Inferior parietal cortex (tissue), 1 donor: ENCODE data around the gene ZFAND3.

Experiments used
- DNase-seq: peaks from one replicate; pipeline ENCODE4 v3.0.0-alpha.2; 2016; ENCODE audit errors: extremely low spot score

ZFAND3 gene

GRCh38 chr6:37819177-37819801 lies at the start of gene ZFAND3:
Gene ZFAND3, plus strand, starts transcription at chr6:37819727. Its CDS starts 219 bp downstream, at chr6:37819946.
- DNase-seq: peak; percentile 98

DNA sequence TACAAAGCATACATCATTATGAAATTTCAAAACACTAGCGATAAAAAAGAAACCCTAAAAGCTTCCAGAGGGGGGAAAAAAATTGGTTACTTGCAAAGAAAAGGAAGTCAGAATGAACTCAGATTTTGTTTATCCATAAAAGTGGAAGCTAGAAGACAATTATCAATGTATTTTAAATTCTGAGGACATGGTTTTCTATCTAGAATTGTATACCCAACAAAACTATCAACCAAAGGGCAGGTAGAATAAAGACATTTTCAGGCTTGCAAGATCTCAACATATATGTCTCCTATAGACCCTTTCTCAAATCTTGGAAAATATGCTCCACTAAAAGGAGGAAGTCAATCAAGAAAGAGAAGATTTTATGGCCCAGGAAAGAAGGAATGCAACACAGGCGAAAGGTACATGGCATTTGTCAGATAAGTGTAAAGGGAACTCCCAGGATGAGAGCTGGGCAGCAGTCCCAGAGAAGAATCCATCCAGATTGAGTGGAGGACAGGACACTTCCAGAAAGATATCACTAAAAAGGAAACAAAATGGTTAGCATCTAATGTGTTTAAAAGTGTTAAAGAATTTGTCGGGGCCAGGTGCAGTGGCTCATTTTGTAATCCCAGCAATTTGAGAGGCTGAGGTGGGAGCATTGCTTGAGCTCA lies 45.4 kb upstream of the ZFAND3 start:
- no peak for DNase-seq

DNA sequence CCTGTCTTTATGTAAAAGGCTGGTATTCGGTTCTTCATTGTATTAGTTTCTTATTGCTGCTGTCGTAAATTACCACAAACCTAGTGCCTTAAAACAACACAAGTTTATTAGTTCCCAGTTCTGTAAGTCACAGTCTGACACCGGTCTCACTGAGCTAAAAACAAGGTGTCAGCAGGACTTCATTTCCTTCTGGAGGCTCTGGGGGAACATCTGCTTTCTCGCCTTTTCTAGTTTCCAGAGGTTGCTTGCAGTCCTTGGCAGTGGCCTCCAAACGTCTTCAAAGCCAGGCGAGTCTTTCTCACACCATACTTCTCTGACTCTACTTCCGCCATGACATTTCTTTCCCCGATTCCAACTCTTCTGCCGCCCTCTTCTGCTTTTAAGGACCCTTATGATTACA lies 43.0 kb upstream of the ZFAND3 start:
- no peak for DNase-seq

DNA sequence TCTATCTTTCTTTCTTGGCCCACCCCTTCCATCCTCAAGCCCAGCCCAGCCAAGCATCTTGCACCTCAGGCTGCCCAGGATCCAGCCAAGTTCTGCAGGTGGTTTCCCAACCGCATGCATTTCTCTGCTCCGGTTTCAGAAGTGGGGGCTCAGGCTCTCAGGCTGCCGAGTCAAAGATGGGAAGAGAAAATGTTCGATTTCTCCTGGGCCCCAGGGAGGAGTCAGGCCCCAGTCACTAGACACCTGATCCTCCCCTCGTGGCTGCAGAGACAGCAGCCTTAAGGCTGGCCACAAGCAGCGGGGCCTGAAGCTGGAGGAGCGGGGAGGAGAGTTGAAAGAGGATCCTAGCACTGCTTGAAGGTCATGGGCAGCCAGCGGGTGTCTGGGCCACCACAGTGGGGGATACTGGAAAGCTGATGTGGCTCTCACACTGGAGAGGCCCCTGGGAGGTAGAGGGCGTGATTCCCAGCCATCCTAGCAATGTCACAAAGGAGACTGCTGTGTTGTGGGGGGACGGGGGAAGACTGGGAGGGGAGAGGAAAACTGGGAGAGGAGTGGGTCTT lies 42.2 kb upstream of the ZFAND3 start:
- no peak for DNase-seq

- no peak for DNase-seq
Observed at GRCh38 chr6:37779111-37779800, 40.3 kb upstream of the ZFAND3 start.

- DNase-seq: no peak
Observed at GRCh38 chr6:37779902-37780628, 39.5 kb upstream of the ZFAND3 start.

- no peak for DNase-seq
Observed at GRCh38 chr6:37781788-37782187, 37.7 kb upstream of the ZFAND3 start.

DNA sequence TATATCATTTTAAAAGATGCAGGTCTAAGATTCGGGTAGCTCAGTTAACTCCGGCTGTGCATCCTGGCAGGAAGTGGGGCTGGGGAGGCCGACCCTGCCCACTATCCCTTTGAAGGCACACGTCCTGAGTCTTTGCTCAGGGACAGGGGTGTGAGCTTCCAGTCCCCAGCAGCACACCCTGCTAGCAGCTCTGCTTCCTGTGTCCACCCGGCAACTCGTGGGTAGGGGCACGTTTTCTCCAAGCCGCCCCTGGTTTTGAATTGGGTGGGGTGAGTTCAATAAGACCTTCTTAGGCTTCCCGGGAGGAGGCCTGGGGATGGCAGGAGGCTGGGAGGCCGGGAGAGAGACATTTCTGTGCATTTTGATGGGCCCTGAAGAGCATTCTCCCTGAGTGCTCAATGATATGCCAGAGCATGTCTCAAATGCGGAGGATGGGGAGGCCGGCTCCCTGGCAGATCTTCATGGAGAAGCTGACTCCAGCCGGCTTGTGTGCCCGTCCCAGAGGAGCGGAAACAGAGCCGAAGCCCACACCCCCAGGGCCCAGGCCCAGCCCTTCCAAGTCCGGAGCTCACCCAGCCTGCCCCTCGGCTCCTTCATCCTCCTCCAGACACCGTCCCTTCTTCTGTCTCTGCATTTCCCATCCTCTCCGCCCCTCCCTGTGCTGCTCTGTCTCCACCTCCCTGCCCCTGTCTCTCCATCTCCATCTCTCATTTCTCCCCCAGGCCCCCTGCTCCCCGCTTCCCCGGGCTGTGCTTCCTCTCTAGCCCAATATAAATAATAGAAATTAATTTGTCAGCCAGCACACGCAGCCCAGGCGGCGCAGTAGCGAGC lies 36.3 kb upstream of the ZFAND3 start:
- peak; percentile 25 for DNase-seq

GRCh38 chr6:37783856-37784584 lies 35.5 kb upstream of the ZFAND3 start:
- peak; percentile 34 for DNase-seq

GRCh38 chr6:37784585-37784967 lies 35.0 kb upstream of the ZFAND3 start:
- no peak for DNase-seq

DNA sequence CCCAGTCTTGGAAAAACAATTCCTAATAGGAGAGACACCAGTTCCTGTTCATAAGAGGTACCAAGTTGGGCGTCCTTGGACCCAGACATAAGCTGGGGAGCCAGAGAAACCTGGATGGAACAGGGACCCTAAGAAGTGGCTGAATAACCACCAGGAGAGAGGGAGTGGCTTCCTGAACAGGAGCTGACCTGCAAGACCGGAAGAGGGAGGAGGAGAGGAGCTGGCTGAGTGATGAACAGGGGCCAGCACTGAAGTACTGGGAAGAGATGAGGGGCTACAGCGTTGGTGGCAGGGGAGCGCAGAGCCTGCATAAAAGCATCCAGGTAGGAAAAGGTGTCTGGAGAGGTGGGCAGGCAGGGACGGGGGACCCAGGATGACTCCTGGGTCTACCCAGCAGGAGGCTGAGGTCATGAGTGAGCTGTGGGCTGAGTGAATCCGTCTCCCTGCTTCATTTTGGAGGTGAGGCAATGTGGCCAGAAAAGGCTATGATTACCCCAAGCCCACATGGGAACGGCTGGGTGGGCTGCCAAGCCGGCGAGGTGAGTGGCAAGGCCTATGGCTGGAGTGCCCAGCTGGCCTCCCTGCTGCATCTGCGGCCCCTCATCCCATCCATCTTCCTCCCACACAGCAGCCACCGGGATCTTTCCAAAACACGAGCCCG lies 34.4 kb upstream of the ZFAND3 start:
- DNase-seq: no peak

DNA sequence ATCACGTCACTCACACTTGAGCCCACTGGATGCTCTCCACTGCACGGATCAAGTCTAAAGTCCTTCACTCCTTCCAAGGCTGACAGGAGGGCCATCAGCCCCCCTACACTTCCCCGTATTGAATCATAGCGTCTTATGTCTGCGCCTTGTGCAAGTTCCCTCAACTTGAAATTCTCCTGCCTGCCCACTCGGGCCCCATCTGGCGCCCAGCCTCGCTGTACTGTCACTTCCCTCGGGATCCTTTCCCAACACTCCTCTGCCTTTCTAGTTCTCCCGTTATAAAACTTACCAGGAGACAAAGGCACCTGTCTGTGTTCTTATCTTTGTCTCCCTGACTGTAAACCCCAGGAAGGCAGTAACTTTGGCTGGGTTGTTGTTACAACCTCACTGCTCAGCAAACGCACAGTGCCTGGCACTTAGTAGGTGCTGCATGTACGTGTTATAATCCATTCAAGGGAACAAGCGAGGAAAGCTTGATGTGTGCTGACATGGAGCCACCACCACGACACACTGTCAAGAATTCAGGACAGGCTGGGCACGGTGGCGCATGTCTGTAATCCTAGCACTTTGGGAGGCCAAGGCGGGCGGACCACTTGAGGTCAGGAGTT lies 33.8 kb upstream of the ZFAND3 start:
- DNase-seq: no peak

- no peak for DNase-seq
Observed at GRCh38 chr6:37787216-37787615, 32.3 kb upstream of the ZFAND3 start.

GRCh38 chr6:37788259-37788658 lies 31.3 kb upstream of the ZFAND3 start:
- DNase-seq: no peak

DNA sequence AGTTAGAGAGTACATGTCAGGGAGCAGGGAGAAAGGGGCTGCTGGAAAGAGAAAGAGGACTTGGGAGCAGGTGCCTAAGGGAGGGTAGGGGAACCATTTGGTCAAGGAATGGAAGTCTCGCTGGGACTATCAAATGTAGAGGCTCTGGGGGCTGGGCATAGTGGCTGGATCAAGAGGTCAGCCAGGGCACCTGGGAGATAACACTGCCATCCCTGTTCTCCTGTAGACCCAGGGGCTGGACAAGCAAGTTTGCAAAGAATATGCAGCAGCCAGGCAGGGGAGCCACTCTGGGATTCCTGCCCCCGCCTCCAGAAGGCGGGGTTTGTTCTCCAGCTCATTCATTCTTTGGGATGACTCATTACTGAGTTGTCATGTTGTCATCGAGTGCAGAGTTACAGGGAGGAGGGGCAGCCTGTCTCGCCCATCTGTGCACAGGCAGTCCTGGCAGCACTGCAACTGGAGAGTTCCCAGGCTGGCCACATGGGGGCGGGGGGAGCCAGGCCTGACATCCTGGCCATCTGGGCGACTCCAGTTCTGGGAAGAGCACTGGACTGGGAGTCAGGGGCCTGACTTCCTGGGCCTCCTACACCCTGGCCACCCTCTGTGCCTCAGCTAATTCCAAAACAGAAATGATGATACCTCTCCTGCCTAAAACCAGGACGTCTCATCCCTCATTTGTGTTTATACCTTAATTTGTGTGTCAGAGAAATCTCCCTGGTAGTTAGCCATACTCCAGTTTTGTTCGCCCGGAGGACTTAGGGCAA lies 28.2 kb upstream of the ZFAND3 start:
- peak; percentile 92 for DNase-seq

- DNase-seq: no peak
Observed at GRCh38 chr6:37792457-37793033, 27.0 kb upstream of the ZFAND3 start.

- DNase-seq: no peak
Observed at GRCh38 chr6:37793067-37793466, 26.5 kb upstream of the ZFAND3 start.

GRCh38 chr6:37794825-37795224 lies 24.7 kb upstream of the ZFAND3 start:
- no peak for DNase-seq
